ENCODE measurements around the gene C1orf198. TPM values are rescaled to one million over a fixed set of nuclear protein-coding genes. Genes with fewer than 3 reads are reported as not detected.

C1orf198 gene
- total RNA-seq, 1 donor from 2014 or later = 54.5 TPM

DNA sequence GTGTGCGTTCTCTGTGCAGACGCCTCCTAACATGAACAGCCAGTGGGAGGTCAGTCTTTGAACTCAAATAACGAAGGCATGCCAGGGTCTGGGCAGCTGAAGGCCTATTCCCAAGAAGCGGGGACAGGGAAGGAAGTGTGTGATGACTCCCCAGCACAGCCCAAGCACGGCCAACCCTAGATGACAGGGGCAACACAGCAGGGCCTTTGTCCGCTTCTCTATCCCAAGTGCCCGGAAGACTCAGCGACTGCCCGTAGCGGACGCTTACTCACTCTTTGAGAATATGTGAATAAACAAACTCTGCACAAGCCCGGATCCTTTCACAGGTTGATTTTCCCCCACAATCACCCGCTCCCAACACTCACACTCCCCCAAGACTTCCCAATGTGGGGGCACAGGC, 11.2 kb downstream of the C1orf198 start:
- H3K4me3 ChIP-seq (ENCODE audit: low read depth, low read length) = no peak overlapping the region
- TF ChIP-seq, protein P1, sequence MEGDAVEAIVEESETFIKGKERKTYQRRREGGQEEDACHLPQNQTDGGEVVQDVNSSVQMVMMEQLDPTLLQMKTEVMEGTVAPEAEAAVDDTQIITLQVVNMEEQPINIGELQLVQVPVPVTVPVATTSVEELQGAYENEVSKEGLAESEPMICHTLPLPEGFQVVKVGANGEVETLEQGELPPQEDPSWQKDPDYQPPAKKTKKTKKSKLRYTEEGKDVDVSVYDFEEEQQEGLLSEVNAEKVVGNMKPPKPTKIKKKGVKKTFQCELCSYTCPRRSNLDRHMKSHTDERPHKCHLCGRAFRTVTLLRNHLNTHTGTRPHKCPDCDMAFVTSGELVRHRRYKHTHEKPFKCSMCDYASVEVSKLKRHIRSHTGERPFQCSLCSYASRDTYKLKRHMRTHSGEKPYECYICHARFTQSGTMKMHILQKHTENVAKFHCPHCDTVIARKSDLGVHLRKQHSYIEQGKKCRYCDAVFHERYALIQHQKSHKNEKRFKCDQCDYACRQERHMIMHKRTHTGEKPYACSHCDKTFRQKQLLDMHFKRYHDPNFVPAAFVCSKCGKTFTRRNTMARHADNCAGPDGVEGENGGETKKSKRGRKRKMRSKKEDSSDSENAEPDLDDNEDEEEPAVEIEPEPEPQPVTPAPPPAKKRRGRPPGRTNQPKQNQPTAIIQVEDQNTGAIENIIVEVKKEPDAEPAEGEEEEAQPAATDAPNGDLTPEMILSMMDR (conservative IDR thresholded peaks at IDR 0.05; ENCODE audit: low read depth, low read length) = no peak
- DNase-seq (ENCODE audit: low read depth) = no peak

DNA sequence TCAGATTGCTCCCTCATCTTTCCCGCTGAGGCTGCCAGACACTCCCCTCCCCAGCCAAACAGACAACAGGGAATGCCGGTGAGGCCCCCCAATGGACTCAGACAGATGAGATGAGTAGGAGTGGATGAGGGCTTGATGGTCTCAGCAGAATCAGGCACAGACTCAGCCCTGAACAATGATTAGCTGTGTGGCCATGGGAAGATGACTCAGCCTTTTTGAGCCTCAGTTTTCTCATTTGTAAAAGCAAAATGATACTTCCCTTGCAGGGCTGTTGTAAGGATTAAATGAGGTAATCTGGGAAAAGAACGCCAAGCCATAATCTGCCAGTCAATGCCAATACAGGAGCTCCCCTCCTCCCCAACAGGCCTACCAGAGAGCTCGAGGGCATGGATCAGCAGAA, 12.4 kb downstream of the C1orf198 start:
- DNase-seq (ENCODE audit: low read depth) = no peak
- TF ChIP-seq, protein P1 (conservative IDR thresholded peaks at IDR 0.05; ENCODE audit: low read depth, low read length) = no peak
- no peak overlapping the region for H3K4me3 ChIP-seq (ENCODE audit: low read depth, low read length)

DNA sequence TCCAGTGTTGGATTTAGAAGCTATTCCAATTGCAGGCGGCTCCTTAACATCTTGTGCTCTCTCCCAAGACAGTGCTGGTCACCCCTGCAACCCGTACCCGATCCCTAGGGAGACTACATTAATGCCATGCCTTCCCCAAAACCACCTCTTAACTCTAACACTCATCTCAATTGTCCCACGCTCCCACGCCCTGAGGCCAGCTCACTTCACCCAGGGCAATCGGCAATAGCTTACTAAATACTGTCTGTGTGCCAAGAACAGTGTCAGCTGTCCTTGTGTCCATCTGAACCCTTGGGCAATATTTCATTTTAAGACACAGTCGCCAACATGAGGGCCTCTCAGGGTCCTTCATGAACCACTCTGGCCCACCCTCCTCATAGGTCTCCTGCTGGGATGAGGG, 13.9 kb downstream of the C1orf198 start:
- no peak for DNase-seq (ENCODE audit: low read depth)

DNA sequence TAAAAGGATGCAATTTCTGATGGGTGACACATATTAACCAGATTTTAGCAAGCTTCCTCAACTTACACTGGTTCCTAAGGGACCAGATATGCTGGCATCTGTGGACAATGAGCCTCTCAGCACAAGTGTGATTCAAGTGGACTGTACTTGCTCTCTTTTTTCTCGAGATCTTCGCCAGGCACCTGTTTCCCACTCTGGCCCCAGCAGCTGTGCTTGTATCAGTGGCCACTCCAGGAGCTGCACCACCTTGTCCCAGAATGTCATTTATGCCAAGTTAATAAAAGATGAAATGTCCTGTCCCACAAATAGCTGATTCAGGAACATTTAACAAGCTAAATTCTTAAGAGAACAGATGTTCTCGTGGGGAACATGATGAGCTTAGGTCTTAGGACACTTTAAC, 14.6 kb downstream of the C1orf198 start:
- TF ChIP-seq, protein P1 (conservative IDR thresholded peaks at IDR 0.05; ENCODE audit: low read depth, low read length) = no peak
- H3K4me3 ChIP-seq (ENCODE audit: low read depth, low read length) = no peak overlapping the region
- DNase-seq (ENCODE audit: low read depth) = no peak

More for the DNA sequence above, 13.9 kb downstream of the C1orf198 start:
- TF ChIP-seq, protein P1 (conservative IDR thresholded peaks at IDR 0.05; ENCODE audit: low read depth, low read length) = no peak
- H3K4me3 ChIP-seq (ENCODE audit: low read depth, low read length) = no peak overlapping the region

DNA sequence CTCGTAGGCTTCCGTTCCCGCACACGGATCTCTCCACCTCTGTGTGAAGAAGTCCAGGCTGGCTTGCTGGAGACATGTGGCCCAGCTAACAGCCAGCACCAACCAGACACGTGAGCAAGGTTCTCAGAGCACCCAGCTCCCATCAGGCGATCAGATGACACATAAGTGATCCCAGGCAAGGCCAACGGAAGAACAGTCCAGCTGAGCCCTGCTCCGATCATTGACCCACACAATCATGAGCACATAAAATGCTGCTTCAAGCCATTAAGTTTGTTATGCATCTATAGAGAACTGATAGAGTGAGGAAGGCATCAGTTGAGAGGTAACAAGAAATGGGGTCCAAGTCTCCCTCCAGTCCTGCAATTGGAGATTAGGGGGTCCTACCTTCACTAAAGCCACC, 15.4 kb downstream of the C1orf198 start:
- TF ChIP-seq, protein P1 (conservative IDR thresholded peaks at IDR 0.05; ENCODE audit: low read depth, low read length) = no peak
- H3K4me3 ChIP-seq (ENCODE audit: low read depth, low read length) = no peak overlapping the region
- no peak for DNase-seq (ENCODE audit: low read depth)

DNA sequence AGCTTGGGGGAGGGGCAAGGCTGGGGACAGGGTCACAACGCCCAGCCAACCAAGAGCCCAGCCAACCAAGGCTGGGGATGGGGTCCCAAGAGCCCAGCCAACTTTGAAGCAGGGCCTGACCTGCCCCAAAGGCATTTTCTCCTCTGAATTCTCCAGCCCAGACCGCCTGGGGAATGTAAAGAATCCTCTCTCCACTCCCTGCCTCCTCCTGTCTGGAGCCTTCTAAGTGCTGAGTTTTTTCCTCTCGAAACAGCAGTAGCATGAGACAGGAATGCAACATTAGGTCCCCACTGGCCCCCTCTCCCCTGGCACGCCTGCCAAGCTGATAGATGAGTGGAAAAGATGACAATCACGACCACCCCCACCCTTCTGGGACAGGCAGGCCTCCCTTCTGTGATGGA, 17.0 kb downstream of the C1orf198 start:
- DNase-seq (ENCODE audit: low read depth) = no peak
- no peak overlapping the region for H3K4me3 ChIP-seq (ENCODE audit: low read depth, low read length)
- TF ChIP-seq, protein P1 (conservative IDR thresholded peaks at IDR 0.05; ENCODE audit: low read depth, low read length) = no peak

- DNase-seq (ENCODE audit: low read depth) = no peak
These were observed 17.8 kb downstream of the C1orf198 start for GRCh38 chr1:230850547-230850946.

More at GRCh38 chr1:230850547-230850946, 17.8 kb downstream of the C1orf198 start:
- H3K4me3 ChIP-seq (ENCODE audit: low read depth, low read length) = no peak overlapping the region
- TF ChIP-seq, protein P1 (conservative IDR thresholded peaks at IDR 0.05; ENCODE audit: low read depth, low read length) = no peak

Measured in epithelial cell of proximal tubule (primary cell).